WI38 (cell line): Measurements from ENCODE around the gene CCN6.

Source experiments
- H3K4me3 ChIP-seq: 2 replicates; pipeline ENCODE4 v1.5.1; 2011; ENCODE audit warnings: low read depth, mild to moderate bottlenecking, control low read depth, low read length
- CTCF ChIP-seq: IDR thresholded peaks from 2 replicates; pipeline ENCODE4 v1.5.1; 2012; ENCODE audit warnings: low read depth, mild to moderate bottlenecking, control low read depth, low read length

The CCN6 gene

GRCh38 chr6:112034616-112034995 is 19.3 kb upstream of the CCN6 start:
- H3K4me3 ChIP-seq = no peak overlapping the region
- TF ChIP-seq CTCF = no peak

GRCh38 chr6:112036088-112036637 is 17.7 kb upstream of the CCN6 start:
- no peak for TF ChIP-seq CTCF
- no peak overlapping the region for H3K4me3 ChIP-seq

GRCh38 chr6:112037783-112038216 is 16.1 kb upstream of the CCN6 start:
- no peak overlapping the region for H3K4me3 ChIP-seq
- TF ChIP-seq CTCF = no peak

GRCh38 chr6:112038268-112038667 is 15.6 kb upstream of the CCN6 start:
- no peak overlapping the region for H3K4me3 ChIP-seq
- TF ChIP-seq CTCF = no peak

- no peak overlapping the region for H3K4me3 ChIP-seq
Observed at GRCh38 chr6:112038756-112039430, 15.0 kb upstream of the CCN6 start.

GRCh38 chr6:112039431-112039770 is 14.5 kb upstream of the CCN6 start:
- no peak overlapping the region for H3K4me3 ChIP-seq
- TF ChIP-seq CTCF = no peak

More at GRCh38 chr6:112038756-112039430, 15.0 kb upstream of the CCN6 start:
- TF ChIP-seq CTCF = no peak

- TF ChIP-seq CTCF = no peak
Observed at GRCh38 chr6:112040956-112041355, 12.9 kb upstream of the CCN6 start.

More at GRCh38 chr6:112040956-112041355, 12.9 kb upstream of the CCN6 start:
- no peak overlapping the region for H3K4me3 ChIP-seq
